Activated CD4-positive, alpha-beta memory T cell treated with anti-CD3 and anti-CD28 coated beads, Interleukin-2, amount 10 ng/mL, durations not matched to agents 7 days and 5 days (primary cell): ENCODE measurements around the gene PLXNB1. TPM values are rescaled to one million over a fixed set of nuclear protein-coding genes. Genes with fewer than 3 reads are reported as not detected.
A peak's percentile ranks its signal among the peaks of the same experiment; 100 is the strongest.

Experiments
- CTCF ChIA-PET: fragments of 350-600 bp; sonication (Branson Sonifier 250); formaldehyde crosslinking; loops from one replicate; lab custom pipeline; 2021; ENCODE audit warnings: antibody characterized with exemption, inconsistent platforms; lab: Charles Lee
- POLR2A ChIA-PET: fragments of 350-600 bp; sonication (Branson Sonifier 250); formaldehyde crosslinking; loops from one replicate; lab custom pipeline; 2021; ENCODE audit warnings: antibody characterized with exemption; lab: Charles Lee
- DNase-seq: peaks from one replicate; pipeline ENCODE4 v3.0.0-alpha.2; 2020
- H3K27ac Mint-ChIP-seq: one replicate; pipeline ENCODE4 v1.8.0; 2021; ENCODE audit warnings: mild to moderate bottlenecking, mixed read lengths
- H3K27me3 Mint-ChIP-seq: one replicate; pipeline ENCODE4 v1.8.0; 2021; ENCODE audit warnings: mixed read lengths
- H3K36me3 Mint-ChIP-seq: one replicate; pipeline ENCODE4 v1.8.0; 2021; ENCODE audit warnings: low read depth, mixed read lengths
- H3K4me1 Mint-ChIP-seq: one replicate; pipeline ENCODE4 v1.8.0; 2021; ENCODE audit warnings: mixed read lengths
- H3K4me3 Mint-ChIP-seq: one replicate; pipeline ENCODE4 v1.8.0; 2021; ENCODE audit warnings: mild to moderate bottlenecking, mixed read lengths
- H3K9me3 Mint-ChIP-seq: one replicate; pipeline ENCODE4 v1.8.0; 2021; ENCODE audit warnings: mixed read lengths
- total RNA-seq, 2 experiments: library from RNA; stranded (reverse); gene quantifications; one replicate each; pipeline ENCODE4 v1.2.3, GENCODE V29; 2021

Gene PLXNB1
- total RNA-seq, 2 experiments from 2014 or later, result 1.7 to 1.9 TPM

DNA sequence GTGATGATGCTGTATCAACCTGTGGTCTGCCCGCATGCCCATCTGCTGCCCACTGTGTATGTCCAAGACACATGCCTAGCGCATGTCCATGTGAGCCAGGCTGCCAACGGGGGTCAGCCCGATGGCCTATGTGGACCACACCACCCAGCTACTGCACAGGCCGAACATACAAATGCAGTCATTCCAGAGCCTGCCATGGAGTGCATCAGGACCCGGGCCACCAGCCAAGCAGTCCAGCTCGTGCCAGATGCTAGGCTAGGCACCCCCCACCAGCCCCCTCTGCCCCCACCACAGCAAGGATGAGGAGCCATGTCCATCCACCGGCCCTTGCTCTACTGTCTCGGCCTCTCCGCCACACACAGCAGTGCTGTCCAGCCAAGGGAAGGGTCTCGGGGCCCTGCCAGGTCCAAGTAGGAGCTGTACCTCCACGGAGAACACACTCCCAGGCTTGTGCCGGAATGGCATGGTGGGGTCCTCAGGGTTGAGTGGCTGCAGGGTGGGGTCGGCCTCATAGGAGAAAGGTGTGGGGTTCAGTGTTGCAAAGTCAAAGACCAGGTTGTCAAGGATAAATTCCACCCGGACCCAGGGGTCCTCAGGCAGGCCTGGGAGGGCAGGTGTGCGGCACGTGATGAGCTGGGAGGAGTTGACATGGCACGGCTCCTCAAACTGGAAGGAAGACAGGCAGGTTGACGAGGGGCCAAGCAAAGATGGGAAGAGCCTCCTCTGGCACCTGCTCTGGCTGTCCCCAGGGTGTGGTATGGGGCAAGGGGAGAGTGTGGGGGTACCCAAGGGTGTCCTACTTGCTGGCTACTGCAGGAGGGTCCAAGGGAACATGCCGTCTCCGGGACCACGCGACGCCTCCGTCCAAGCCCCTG lies 15.3 kb downstream of the PLXNB1 start:
- no peak overlapping the region for H3K27ac Mint-ChIP-seq

DNA sequence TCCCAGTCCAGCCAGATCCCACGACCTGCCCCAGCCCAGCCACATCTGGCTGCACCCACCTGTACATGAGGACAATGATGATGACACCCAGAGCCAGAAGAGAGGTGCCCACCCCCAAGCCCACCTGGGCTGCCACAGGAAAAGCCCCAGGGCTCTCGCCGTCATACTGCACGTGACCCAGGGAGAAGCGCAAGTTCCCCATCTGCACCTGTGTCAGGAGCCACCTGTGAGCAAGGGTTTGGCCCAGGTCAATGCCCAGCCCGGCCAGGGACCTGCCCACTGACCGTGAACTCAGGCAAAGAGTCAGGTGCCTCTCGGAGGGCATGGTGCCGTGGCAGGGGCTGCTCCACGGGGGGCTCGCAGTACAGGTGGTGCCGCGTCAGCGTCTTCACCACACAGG lies 16.3 kb downstream of the PLXNB1 start:
- no peaks in the 10 kb centered on the region for H3K9me3 Mint-ChIP-seq
- CTCF ChIA-PET, result interaction anchor here (1.5 to 3.2 kb wide), 2 partner anchors 13 to 22 kb away, joined by 6 to 14 read pairs; no protein-coding TSS in a partner anchor
- no peaks in the 10 kb centered on the region for H3K36me3 Mint-ChIP-seq
- no peak overlapping the region for H3K27ac Mint-ChIP-seq
- DNase-seq, result no peak
- POLR2A ChIA-PET, result no interaction called here
- no peak overlapping the region for H3K4me3 Mint-ChIP-seq
- H3K4me1 Mint-ChIP-seq, result no peaks in the 10 kb centered on the region
- H3K27me3 Mint-ChIP-seq, result no peaks in the 10 kb centered on the region

More for the DNA sequence above, 15.3 kb downstream of the PLXNB1 start:
- Mint-ChIP-seq H3K4me1 (no peaks in the 10 kb centered on the region), H3K4me3 (no peak overlapping the region), H3K27me3 (no peaks in the 10 kb centered on the region), H3K9me3 (no peaks in the 10 kb centered on the region), H3K36me3 (no peaks in the 10 kb centered on the region)
- ChIA-PET POLR2A (no interaction called here), CTCF (interaction anchor here (0.5 to 4.7 kb wide), 4 partner anchors 22 to 902 kb away, joined by 3 to 26 read pairs (median 4); partner anchors contain the start of gene CCDC51)
- no peak for DNase-seq

DNA sequence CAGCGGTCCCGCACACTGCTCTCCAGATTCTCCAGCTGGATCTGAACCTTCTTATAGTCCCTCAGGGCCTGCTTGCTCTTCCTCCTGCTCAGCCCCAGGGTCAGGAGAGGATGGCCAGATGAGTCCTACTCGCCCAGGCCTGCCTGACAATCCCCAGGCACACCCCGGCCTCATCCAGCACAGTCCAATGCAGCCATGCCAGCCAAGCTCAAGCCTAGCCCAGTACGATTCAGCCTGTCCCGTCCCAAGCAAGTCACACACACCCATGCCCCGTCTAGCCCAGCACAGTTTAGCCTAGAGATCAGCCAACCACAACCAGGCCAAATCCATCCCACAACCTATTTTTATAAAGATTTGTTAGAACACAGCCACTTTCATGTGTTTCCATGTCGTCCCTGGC lies 16.8 kb downstream of the PLXNB1 start:
- Mint-ChIP-seq H3K27ac (no peak overlapping the region), H3K4me1 (no peaks in the 10 kb centered on the region), H3K36me3 (no peaks in the 10 kb centered on the region), H3K4me3 (no peak overlapping the region), H3K27me3 (no peaks in the 10 kb centered on the region), H3K9me3 (no peaks in the 10 kb centered on the region)
- ChIA-PET CTCF (interaction anchor here (1.5 to 3.2 kb wide), 2 partner anchors 12 to 23 kb away, joined by 6 to 14 read pairs; no protein-coding TSS in a partner anchor), POLR2A (no interaction called here)
- no peak for DNase-seq

DNA sequence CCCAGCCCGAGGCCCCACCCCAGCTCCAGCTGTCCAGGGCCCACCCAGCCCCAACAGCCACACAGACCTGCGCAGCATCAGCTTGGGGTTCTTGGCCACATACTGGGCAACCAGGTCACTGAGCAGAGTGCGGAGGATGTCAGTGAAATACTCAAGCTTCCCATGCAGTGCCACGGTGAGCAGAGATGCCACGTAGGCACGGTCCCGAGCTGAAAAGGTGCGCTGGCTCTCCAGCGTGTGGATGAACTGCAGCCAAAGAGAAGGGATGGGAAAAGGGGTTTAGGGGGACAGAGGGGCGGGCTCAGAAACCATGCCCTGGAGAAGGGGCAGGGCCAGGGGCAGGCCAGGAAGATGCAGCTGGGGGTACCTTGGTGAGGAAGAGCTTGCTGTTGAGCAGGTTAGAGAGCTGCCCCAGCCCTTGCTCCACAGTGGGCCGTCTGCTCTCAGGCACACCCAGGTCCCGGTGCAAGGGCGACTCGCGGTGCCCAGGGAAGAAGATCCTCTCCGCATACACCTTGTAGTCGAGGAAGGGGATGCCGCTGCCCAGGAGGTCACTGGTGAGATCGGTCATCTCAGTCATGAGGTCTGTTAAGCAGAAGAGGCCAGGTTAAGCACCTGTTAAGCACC lies 17.4 kb downstream of the PLXNB1 start:
- ChIA-PET CTCF (interaction anchor here (1.5 to 3.2 kb wide), 2 partner anchors 12 to 24 kb away, joined by 6 to 14 read pairs; no protein-coding TSS in a partner anchor), POLR2A (no interaction called here)
- Mint-ChIP-seq H3K27me3 (no peaks in the 10 kb centered on the region), H3K36me3 (no peaks in the 10 kb centered on the region), H3K27ac (no peak overlapping the region), H3K4me3 (no peak overlapping the region), H3K9me3 (no peaks in the 10 kb centered on the region), H3K4me1 (no peaks in the 10 kb centered on the region)
- DNase-seq, result no peak

DNA sequence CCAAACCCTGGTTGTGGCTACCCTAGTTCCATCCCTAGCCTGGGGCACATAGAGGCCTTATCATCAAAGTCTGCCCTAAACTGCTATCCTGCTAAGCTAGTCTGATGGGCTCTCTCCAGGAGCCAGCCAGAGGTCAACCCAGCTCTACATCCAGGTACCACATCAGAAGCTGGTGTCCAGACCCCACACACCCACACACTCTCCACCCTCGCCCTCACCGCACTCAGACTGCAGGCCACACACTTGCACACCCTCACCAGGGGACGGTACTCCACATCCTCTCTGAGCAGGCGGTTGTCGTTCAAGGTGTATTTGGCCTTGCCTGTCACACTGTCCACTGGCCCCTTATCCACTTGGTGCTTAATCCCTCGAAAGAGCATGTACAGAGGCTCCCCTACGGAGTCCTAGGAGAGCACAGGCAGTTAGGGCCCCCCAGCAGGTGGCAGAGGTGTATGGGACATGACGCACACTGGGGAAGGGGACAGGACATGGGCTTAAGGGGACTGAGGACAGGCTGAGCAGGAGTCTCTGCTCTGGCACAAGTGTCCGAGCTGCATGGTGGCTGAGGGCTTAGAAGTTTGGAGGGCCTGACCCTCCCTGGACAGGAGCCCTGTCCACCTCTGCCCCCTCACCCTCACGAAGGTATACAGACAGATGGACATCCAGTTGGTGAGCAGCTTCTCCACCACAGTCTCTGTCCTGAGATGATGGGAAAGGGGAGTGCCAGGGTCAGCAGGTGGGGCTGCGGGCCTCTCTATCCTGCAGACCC lies 18.1 kb downstream of the PLXNB1 start:
- no peaks in the 10 kb centered on the region for H3K27me3 Mint-ChIP-seq
- no peaks in the 10 kb centered on the region for H3K9me3 Mint-ChIP-seq
- POLR2A ChIA-PET, result no interaction called here
- H3K4me3 Mint-ChIP-seq, result no peak overlapping the region
- no peak for DNase-seq
- CTCF ChIA-PET, result interaction anchor here (0.6 to 3.2 kb wide), 3 partner anchors 11 to 599 kb away, joined by 3 to 14 read pairs (median 6); no protein-coding TSS in a partner anchor
- no peak overlapping the region for H3K27ac Mint-ChIP-seq
- H3K4me1 Mint-ChIP-seq, result no peaks in the 10 kb centered on the region
- no peaks in the 10 kb centered on the region for H3K36me3 Mint-ChIP-seq

DNA sequence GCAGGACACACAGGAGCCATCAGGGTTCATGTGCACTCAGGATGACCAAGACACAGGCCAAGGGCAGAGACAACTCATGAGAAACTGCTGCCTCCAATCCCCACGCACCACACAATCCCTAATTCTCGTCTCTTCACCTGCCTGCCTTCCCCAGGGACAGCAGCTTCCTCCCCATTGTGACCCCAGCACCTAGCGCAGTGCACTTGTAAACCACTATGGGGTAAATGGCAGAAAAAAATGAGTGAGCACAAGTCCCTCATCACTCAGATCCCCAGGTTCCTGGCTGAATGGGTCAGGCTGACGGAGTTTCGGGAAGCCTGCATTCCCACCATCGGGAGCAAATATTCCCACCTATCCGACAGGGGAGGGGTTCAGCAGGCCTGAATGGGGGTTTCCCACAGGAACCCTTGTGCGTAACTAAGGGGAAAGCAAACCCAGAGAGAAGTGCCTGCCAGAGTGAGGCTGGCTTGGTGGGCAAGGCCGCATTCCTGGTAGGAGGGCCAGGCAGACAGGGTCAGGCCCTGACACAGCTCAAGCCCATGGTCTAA lies 18.8 kb downstream of the PLXNB1 start:
- no peaks in the 10 kb centered on the region for H3K4me1 Mint-ChIP-seq
- POLR2A ChIA-PET, result no interaction called here
- CTCF ChIA-PET, result interaction anchor here (0.6 to 3.2 kb wide), 2 partner anchors 10 to 598 kb away, joined by 3 to 14 read pairs; no protein-coding TSS in a partner anchor

DNA sequence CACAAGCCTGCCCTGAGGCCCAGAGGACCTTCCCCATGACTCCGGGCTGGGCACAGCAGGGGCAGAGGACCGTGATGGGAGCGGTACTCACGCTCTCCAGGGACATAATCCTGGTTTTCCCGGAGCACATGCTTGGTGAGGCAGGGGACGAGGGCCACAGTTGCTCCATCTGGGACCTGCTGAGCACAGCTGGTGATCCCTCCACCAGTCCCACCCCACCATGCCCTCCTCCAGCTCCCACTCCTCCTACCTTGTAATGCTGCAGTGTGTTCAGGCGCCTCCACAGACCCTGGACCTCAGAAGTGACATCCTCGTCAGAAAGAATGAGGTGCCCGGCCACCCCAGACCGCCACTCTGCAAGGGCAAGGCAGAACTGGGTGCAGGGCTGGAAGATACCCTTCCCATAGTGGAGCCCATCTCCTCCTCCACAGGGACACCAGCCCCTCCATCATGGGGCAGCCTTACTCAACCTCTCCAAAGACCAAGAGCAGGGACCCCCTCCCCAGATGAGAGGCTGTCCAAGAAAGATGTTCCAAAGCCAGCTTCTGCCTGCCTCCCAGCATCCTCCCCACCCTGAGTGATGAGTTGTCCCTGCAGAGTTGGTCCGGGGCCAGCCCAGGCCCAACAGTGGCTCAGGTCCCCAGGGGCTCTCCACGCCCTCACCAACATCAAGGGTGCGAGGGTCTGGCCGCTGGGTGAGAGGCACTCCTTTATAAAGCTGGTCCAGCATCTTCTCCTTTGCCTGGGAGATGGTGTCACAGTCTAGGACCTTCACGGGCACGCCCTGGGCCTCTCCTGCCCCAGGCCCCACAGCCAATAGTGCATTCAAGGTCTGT lies 19.5 kb downstream of the PLXNB1 start:
- ChIA-PET CTCF (interaction anchor here (3.2 to 12.4 kb wide), 2 partner anchors 10 to 25 kb away, joined by 14 to 261 read pairs; no protein-coding TSS in a partner anchor), POLR2A (no interaction called here)
- no peaks in the 10 kb centered on the region for H3K36me3 Mint-ChIP-seq
- H3K27me3 Mint-ChIP-seq, result no peaks in the 10 kb centered on the region
- no peaks in the 10 kb centered on the region for H3K4me1 Mint-ChIP-seq
- no peak overlapping the region for H3K27ac Mint-ChIP-seq
- H3K4me3 Mint-ChIP-seq, result no peak overlapping the region
- no peaks in the 10 kb centered on the region for H3K9me3 Mint-ChIP-seq
- DNase-seq, result no peak

More for the DNA sequence above, 18.8 kb downstream of the PLXNB1 start:
- Mint-ChIP-seq H3K4me3 (no peak overlapping the region), H3K36me3 (no peaks in the 10 kb centered on the region), H3K27me3 (no peaks in the 10 kb centered on the region), H3K9me3 (no peaks in the 10 kb centered on the region), H3K27ac (no peak overlapping the region)
- DNase-seq, result no peak

DNA sequence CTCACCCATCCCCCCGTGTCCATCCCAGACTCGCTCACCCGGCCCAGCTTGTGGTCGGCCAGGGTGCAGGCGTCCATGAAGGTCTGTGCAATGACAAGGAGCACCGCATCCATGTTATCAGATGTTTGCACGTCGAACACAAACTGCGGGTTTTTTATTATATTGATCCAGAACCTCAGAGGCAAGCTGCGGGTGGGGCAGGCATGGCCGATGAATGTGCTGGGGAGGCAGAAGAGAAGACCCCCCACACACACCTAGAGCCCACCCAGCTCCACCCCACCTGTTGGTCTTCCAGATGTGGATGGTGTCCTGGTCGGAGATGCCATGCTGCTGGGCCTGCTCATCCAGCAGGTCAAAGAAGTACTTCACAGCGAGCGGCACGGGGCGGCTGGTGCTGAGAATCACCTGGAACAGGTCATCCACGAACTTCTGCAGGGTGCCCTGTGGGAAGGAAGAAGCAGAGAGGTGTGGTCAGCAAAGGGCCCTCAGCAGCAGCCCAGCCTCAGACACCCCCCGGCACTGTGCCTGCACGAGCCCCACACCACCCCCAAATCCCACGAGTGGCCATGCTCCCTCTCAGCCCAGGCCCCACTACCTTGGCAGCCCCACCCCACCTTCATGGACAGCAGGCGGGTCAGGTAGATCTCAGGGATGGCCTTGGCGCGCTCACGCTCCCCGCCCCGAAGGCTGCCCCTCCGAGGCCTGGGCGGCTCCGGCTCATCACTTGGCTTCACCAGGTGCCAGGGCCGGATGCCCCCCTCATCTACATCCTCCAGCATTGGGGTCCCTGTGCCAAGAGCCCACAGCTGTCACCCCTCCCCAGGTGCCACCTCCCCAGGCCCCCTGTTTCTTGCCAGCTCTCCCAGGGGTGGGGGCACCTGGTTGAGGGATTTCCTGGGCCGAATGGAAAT lies 20.3 kb downstream of the PLXNB1 start:
- DNase-seq, result no peak
- POLR2A ChIA-PET, result no interaction called here

DNA sequence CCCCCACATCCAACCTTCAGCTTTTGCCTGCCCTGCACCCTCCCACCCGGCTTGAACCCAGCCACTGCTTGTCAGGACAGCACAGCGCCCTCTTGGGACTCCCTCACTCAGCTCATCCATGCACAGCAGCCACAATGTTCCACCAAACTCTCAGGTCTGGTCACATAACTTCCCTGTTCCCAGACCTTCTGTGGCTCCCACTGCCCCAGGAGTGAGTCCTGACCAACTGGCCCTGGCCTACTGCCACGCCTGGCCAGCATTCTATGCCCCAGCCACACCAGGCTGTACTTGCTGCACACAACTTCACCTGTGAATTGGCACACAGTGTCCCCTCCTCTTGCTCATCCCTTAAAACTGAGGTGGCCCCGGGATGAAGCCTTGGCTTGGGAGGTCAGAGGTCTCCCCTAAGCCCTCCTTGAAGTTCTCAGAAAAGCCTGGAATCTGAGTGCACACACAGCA lies 21.0 kb downstream of the PLXNB1 start:
- Mint-ChIP-seq H3K27ac (no peak overlapping the region), H3K36me3 (no peaks in the 10 kb centered on the region), H3K9me3 (no peaks in the 10 kb centered on the region), H3K4me1 (no peaks in the 10 kb centered on the region), H3K4me3 (no peak overlapping the region), H3K27me3 (no peaks in the 10 kb centered on the region)
- DNase-seq, result no peak
- CTCF ChIA-PET, result interaction anchor here (1.2 to 12.4 kb wide), 3 partner anchors 13 to 141 kb away, joined by 3 to 261 read pairs (median 4); no protein-coding TSS in a partner anchor
- POLR2A ChIA-PET, result interaction anchor here (1.3 kb wide), 1 partner anchor 9 kb away, joined by 4 read pairs; no protein-coding TSS in a partner anchor

More for the DNA sequence above, 20.3 kb downstream of the PLXNB1 start:
- H3K4me1 Mint-ChIP-seq, result no peaks in the 10 kb centered on the region
- CTCF ChIA-PET, result interaction anchor here (1.2 to 12.4 kb wide), 2 partner anchors 26 to 140 kb away, joined by 4 to 261 read pairs; no protein-coding TSS in a partner anchor
- no peaks in the 10 kb centered on the region for H3K27me3 Mint-ChIP-seq
- no peaks in the 10 kb centered on the region for H3K36me3 Mint-ChIP-seq
- H3K9me3 Mint-ChIP-seq, result no peaks in the 10 kb centered on the region
- no peak overlapping the region for H3K27ac Mint-ChIP-seq
- H3K4me3 Mint-ChIP-seq, result no peak overlapping the region

DNA sequence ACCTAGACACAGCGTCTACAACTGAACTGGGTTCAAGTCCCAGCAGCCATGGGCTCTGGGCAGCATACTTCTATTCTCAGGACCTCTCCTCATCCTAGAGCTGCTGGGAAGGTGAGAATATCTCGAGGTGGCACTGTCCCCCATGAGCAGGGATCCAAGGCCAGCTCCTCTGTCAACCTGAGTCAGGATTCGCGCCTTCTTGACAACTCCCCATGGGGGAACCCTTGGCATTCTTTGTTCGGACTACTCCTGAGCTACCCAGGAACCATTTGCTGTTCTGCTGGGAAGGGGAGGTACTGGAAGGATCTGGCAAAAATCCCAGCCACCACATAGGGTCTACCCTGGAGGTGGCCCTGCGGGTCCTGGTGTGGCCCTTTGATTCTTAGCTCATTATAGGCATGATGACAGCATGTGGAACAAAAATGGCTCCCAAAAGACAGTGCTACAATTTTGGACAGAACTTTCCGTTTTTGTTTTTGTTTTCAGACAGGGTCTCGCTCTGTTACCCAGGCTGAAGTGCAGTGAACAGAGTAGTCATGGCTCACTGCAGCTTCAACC lies 22.3 kb downstream of the PLXNB1 start:
- POLR2A ChIA-PET, result interaction anchor here (0.7 to 1.3 kb wide), 3 partner anchors 8 to 130 kb away, joined by 3 to 4 read pairs (median 3); no protein-coding TSS in a partner anchor
- DNase-seq, result peak; percentile 14
- no peak overlapping the region for H3K4me3 Mint-ChIP-seq
- CTCF ChIA-PET, result interaction anchor here (0.8 to 12.4 kb wide), 5 partner anchors 8 to 159 kb away, joined by 3 to 261 read pairs (median 3); no protein-coding TSS in a partner anchor
- H3K9me3 Mint-ChIP-seq, result no peaks in the 10 kb centered on the region
- no peaks in the 10 kb centered on the region for H3K36me3 Mint-ChIP-seq
- no peaks in the 10 kb centered on the region for H3K27me3 Mint-ChIP-seq
- no peak overlapping the region for H3K27ac Mint-ChIP-seq
- no peaks in the 10 kb centered on the region for H3K4me1 Mint-ChIP-seq
